HUDEP-2 (cell line): ENCODE measurements around the gene AQP7.
"Not testable (repeated sequence)": the region's sequence is repeated elsewhere in the genome, so short reads cannot be mapped to it uniquely, and the experiment has no call there.

Experiments used
- DNase-seq, 76 experiments: peaks; one replicate each; lab custom pipeline; 2025; ENCODE audit not compliant: unreplicated experiment in 76 of 76; lab: John Stamatoyannopoulos, UW

Gene AQP7

DNA sequence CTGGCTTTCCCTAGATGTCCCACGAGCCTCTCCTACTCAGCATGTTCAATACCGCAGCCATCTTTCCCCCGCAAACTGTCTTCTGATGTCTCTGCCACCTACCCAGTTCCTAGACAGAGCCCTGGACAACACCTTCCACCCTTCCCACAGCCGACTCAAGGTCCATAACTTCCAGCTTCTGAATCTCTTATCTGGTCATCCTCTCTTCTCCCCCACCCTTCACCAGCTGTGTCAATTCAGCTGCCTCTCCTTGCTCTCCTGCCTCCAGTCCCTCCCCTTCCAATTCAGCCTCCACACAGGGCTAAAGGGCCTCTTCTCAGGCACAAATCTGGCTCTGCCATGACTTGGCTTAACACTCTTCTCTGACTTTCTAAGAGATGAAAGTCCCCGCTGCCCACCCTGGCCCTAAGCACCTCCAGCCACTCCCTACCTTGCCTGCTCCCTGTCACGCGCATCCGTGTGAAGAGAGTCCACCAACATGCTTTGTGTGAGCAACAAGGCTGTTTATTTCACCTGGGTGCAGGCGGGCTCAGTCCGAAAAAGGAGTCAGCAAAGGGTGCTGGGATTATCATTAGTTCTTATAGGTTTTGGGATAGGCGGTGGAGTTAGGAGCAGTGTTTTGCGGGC, 25.2 kb downstream of the AQP7 start:
- DNase-seq, result no peak

DNA sequence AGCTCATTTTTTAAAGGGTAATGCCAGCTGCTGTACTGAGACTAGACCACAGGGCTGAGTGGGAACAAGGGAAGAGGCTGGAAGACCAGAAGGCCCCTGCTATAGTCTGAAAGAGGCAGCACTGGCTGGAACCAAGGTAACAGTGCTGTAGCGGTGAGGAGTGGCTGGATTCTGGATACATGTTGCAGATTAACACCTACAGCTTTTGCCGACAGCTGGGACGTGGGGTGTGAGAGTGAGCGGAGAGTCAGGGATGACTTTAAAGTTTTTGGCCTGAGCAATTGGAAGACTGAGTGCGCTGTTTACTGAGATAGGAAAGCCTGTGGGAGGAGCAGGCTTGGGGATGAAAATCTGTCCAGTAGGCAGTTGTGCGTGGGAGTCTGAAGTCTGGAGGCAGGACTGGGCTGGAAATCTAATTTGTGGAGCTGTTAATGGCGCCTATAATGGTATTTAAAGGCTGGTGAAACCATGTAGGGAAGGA, 26.5 kb downstream of the AQP7 start:
- DNase-seq, result peak in 4 of 76 experiments; percentile 5 to 26 (median 16)

GRCh38 chr9:33375238-33375840, 27.0 kb downstream of the AQP7 start:
- DNase-seq, result peak in 3 of 76 experiments; percentile 36 to 58 (median 55)

DNA sequence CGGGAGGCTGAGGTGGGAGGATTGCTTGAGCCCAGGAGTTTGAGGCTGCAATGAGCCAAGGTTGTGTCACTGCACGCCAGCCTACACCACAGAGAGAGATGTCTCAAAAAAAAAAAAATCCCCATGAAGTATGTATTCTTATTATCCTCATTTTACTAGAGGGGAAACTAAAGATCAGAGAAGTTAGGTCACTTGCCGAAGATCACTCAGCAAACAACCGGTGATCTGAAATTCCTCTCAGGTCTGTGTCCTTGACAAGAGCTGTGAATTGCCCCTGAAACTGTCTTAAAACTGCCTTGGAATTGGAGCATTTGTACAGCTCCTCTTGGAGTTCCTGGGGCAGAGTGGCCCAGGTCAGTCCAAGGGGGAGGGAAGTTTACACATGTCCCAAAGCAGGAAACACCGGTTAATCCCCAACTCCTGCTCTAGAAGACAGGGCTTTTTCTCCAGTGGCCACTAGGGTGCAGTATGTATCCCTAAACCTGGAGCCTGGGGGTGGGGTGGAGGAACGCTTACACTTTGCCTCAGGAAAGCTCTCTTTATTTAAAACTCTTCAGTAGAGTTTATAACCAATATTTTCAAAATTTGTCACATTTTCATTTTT, 27.6 kb downstream of the AQP7 start:
- peak in 64 of 76 experiments; percentile 11 to 77 (median 48) for DNase-seq

DNA sequence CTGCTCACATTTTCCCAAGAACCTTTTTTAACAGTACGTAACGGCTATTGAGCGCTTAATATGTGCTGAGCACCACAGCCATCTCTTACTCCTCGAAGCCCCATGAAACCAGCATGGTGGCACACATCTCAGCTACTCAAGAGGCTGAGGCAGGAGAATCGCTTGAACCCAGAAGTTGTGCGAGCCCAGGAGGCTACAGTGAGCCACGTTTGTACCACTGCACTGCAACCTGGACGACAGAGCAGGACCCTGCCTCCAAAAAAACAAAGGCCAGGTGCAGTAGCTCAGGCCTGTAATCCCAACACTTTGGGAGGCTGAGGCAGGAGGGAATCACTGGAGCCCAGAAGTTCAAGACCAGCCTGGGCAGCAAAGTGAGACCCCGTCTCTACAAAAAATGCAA, 28.2 kb downstream of the AQP7 start:
- DNase-seq, result no peak

DNA sequence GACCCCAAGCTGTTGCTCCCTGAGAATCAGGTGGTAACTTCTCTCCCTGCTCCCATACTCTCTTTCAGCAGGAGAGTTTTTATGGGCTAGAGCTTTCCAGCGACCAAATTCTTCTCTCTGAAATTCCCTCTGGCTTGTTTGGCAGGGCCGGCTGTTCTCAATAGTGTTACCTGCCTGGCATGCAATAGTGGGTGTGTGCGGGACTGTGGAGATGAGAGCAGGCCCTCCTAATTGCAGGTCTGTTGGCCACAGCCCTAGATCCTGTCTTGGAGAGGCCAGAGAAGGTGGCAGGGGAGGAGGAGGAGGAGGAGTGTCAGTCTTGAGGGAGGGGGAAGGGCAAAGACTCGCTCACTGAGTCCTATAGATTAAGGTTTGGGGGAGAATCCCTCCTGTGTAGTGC, 29.5 kb downstream of the AQP7 start:
- no peak for DNase-seq

DNA sequence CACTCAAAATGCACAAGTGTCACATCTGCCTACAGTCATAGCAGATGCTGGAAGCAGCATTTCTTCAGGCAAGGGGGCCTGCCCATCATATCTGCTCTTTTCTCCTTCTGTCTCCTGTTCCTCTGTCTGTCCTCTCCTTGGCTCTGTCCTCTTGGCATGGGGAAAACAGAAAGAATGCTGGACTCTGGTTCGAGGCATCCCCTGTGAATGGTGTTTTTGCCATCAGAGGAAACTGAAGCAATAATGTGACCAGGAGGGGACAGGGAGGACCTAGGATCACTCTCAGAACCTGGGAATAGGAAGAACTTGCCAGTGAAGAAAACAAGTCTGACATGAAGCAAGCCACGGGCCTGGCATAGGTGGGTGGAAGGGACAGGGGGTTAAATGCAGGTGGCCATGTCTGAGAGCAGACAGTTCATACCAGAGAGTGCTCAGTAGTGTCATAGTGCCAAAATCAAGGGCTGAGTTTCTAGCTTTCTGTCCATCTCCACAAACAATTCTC, 35.3 kb downstream of the AQP7 start:
- no peak for DNase-seq

DNA sequence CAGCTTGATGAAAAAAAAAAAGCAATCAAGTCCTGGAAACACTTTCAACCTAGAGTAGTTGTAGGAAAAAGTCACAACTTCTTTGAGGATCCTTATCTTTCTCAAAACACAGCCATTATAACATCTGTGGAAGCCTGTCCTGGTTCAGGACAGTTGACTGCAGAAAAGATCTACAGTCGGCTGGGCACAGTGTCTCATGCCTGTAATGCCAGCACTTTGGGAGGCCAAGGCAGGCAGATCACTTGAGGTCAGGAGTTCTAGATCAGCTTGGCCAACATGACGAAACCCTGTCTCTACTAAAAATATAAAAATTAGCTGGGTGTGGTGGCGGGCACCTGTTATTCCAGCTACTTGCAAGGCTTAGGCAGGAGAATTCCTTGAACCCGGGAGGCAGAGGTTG, 37.6 kb downstream of the AQP7 start:
- DNase-seq, result peak in 1 of 76 experiments; percentile 3

- DNase-seq, result peak in 5 of 76 experiments; percentile 10 to 35 (median 14)
These were observed 38.2 kb downstream of the AQP7 start for GRCh38 chr9:33364127-33364526.

DNA sequence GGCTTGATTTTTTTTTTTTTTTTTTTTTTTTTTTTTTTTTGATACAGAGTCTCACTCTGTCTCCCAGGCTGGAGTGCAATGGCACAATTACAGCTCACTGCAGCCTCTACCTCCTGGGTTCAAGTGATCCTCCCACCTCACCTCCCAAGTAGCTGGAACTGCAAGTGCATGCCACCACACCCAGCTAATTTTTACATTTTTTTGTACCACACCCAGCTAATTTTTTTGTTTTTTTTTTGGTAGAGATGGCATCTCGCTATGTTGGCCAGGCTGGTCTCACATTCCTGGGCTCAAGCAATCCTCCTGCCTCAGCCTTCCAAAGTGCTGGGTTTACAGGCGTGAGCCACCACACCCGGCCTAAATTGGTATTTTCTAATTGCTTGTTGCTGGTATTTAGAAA, 43.7 kb downstream of the AQP7 start:
- DNase-seq, result not testable (repeated sequence)

- DNase-seq, result no peak
These were observed 46.4 kb downstream of the AQP7 start for GRCh38 chr9:33355933-33356332.

GRCh38 chr9:33354651-33355211, 47.6 kb downstream of the AQP7 start:
- no peak for DNase-seq

- DNase-seq, result peak in 18 of 76 experiments; percentile 4 to 29 (median 12)
These were observed 50.8 kb downstream of the AQP7 start for GRCh38 chr9:33351547-33351946.

DNA sequence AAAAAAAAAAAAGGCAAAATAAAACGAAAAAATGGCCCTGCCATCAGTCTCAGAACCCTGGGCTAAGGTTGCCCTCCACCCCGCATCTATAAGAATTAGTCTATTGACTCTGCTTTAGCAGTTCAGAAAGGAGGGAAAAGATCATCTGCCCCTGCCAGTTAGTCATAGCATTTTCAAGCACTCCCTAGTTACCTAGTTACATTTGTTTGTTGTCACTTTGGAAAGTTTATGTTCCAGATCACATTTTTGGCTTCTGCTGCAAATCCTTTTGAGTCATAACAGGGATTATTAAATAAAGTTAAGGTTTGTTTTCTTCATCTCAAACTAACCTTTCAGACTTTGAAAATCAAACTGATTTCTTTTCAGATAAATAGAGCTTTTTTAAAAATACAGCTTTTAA, 52.1 kb downstream of the AQP7 start:
- no peak for DNase-seq

- no peak for DNase-seq
These were observed 52.6 kb downstream of the AQP7 start for GRCh38 chr9:33349743-33350142.

- DNase-seq, result no peak
These were observed 53.4 kb downstream of the AQP7 start for GRCh38 chr9:33348998-33349397.

DNA sequence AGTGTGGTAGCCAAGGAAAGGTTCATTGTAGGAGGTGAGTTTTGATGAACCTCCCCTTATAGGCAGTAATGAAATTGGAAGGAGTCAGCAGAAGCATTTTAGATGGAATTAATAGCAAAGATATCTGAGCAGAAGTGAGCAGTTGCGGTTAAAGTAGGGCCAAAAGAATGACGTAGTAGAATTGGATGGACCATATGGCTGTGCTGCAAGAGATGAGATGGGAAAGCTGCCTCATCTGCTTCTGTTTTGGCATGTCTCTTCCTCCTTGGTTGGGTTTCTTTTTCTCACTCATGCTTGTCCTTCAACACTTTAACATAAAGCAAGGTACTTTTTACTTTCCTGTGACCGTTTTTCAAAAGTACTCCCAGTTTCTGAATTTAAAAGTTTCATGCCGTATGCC, 55.8 kb downstream of the AQP7 start:
- DNase-seq, result no peak

DNA sequence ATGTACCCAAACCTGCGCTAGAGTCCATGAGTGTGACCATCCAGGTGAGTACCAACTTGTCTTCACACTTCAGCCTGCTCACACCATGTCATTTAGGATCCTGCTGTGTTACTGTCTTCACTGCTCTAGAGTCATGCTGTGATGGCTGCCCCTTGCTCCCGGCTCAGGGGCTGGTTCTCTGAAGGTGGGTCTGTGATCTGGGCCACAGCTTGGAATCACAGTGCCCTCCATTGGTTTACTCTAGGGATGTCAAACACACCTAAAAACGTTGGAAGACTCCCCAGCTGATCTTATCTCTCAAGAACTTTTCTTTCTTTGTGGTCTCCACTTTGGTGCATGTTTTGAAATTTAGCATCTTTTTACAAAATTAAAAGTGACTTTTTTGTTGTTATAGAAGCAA, 58.2 kb downstream of the AQP7 start:
- DNase-seq, result no peak

GRCh38 chr9:33341182-33341581, 61.2 kb downstream of the AQP7 start:
- peak in 40 of 76 experiments; percentile 5 to 77 (median 40) for DNase-seq

DNA sequence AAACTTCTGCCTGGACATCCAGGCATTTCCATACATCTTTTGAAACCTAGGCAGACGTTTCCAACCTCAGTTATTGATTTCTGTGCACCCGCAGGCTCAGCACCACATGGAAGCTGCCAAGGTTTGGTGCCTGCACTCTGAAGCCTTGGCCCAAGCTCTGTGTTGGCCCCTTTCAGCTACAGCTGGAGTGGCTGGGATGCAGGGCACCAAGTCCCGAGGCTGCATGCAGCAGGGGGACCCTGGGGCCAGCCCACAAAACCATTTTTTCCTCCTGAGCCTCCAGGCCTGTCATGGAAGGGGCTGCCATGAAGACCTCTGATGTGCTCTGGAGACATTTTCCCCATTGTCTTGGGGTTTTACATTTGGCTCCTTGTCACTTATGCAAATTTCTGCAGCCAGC, 62.2 kb downstream of the AQP7 start:
- no peak for DNase-seq
